CD4-positive, alpha-beta T cell treated with Interleukin-12 subunit alpha and Interleukin-12 subunit beta, for 1 hour (primary cell): Measurements from ENCODE around the gene ZPR1.
"Not testable (repeated sequence)": the region's sequence is repeated elsewhere in the genome, so short reads cannot be mapped to it uniquely, and the experiment has no call there.

Experiments used
- DNase-seq: peaks from one replicate; pipeline ENCODE4 v3.0.0-alpha.2; 2020

Gene ZPR1

DNA sequence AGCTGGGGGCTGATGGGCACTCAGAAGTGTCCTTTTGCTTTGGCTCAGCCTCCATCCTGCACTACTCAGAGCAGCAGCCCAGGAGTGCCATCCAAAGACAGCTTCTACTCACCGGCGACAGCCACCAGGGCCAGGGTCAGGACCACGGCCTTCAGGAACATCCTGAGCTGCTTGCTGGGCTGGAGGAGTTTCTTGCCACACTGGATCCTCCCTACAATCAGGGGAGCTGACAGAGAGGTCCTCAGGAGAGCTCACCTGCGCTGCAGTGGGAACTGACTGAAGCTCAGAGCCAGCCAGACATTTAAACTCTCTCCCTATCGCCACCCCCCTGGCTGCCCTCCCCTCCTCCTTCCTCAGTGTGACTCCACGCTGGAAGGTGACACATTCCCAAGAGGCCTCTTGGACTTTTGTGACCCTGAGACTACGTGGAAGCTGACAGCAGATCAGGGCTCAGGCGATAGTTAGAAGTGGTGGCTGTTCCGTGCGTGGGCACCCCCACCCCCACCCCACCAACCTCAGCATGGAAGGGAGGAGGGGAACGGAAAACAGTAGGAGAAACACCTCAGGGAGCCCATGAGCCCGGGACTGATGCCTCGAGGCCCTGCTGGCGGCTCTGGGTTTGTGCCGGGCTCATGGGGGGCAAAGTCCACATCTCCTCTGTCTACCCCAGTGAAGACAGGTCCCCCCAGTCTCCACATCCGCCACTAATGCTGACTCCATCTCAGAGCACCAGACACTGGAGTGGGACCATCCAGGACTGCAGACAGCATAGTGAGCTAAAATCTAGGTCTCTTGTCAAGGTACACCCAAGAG lies 35.4 kb upstream of the ZPR1 start, which contains the start of gene APOA4:
TSS of gene APOA4 (minus strand) at position 274 of the 813 bp plus-strand sequence. CDS start at position 161, 113 bp downstream.
- no peak for DNase-seq

DNA sequence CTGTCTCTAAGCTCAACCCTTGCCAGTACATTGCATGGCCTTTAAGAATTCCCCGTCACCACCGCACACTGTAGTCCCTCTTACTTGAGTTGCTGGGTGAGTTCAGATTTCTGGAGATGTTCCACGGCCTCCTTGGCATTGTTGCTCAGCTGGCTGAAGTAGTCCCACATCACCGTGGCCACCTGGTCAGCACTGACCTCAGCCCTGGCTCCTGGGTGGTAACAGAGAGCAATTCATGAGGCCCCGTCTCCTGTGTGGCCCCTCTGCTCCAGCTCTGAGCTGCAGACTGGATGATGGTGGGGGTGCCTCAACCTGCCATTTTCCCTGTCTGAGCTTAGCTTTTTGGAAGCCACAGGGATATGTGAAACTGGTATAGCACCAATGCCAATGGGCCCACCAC lies 34.8 kb upstream of the ZPR1 start:
- no peak for DNase-seq

DNA sequence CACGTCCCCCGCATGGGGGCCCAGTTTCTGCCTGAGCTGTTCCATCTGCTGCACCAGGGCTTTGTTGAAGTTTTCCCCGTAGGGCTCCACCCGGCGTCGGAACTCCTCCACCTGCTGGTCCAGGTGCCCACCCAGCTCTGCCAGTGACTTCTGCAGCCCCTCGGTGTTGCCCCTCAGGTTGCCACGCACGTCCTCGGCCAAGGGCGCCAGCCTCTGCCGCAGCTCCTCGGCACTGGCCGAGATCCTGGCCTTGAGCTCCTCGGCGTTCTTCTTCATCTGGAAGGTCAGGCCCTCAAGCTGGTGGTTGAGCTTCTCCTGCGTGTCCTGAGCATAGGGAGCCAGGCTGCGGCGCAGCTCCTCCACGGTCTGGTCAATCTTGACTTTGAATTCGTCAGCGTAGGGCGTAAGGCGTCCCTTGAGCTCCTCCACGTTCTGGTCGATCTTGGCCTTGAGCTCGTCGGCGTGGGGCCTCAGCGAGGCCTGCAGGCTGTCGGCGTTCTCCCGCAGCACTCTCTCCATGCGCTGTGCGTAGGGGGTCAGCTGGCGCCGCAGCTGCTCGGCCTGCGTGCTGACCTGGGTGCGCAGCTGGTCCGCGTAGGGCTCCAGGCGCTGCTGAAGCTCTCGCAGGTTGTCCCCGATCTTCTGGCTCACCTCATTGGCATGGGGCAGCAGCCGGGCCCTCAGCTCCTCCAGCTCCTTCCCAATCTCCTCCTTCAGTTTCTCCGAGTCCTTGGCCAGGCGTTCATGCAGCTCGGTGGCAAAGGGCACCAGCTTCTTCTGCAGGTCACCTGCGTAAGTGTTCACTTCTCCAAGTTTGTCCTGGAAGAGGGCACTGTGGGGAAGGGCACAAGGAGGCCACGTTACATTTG lies 33.5 kb upstream of the ZPR1 start:
- no peak for DNase-seq

DNA sequence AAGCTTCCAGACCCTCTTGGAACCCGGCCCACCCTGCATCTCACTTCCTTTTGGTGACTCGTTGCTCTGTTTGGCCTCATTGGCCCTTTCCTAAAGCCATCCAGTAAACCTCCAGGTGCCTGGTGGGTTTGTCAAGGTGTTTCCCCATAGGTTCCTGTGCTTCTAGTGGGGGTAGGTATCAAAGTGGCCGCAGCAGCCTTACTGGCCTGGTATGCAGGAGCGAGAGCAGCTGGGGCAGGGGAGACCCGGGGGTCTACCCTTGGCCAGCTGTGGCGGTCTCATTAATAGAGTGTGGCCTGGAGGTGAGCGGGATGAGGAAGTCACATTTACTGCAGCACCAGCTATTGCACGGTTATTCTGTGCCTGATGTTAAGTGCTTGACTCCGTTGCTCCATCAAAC lies 31.2 kb upstream of the ZPR1 start:
- no peak for DNase-seq

DNA sequence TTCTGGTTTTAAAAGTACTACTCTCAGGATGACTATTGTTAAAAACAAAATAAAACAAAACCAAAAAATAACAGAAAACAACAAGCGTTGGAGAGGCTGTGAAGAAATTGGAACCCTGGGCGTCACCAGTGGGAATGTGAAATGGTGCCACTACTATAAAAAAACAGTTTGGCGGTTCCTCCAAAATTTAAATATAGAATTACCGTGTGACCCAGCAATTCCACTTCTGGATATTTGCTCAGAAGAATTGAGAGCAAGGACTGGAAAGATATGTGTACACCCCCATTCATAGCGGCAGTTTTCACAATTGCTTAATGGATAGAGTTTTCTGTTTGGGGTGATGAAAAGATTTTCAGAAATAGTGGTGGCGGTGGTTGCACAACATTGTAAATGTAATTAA lies 26.7 kb upstream of the ZPR1 start:
- DNase-seq = no peak

DNA sequence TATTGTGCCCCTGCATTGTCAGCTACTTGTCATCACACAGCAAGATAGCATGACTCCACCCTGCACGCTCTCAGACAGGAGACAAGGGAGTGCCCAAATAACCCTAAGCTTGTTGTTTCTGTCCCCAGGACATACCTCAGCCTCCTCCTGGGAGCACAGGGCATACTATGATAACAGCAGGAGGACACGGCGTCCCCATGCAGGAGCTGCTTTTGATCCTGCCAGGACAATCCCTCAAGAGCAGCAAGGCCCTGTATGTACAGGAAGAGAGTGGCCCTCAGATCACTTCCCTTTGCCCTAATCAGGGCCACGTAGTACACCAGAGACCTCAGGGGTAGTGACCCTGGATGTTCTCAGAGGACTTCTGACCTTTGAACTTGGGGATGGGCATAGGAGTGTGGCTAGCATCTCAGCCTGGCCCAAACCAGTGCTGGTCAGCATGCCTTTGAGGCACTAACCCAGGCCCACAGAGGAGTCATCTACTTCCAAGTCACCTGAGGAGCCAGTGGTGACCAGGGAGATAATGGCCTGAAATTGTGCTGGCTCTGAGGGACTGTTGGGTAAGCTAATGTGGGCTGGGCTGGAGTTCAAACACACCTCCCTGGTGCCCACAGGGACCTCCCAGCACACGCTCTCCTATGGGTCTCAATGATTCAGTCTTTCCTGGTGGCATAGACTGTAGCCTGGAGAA lies 26.1 kb upstream of the ZPR1 start:
- DNase-seq = no peak

DNA sequence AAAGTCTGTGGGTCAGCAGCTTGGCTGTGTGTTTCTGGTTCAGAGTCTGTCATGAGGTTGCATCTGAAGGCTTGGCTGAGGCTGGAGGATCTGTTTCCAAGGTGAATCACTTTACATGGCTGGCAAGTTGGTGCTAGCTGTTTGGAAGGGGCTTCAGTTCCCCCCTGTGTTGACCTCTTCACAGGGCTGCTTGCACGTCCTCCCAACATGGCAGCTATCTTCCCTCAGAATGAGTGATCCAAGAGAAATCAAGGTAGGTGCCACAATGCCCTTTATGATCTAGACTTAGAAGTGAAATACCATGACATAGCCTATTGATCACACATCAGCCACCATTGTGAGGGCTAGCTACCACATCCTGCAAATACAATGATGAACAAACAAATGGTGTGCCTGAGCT lies 25.3 kb upstream of the ZPR1 start:
- no peak for DNase-seq

DNA sequence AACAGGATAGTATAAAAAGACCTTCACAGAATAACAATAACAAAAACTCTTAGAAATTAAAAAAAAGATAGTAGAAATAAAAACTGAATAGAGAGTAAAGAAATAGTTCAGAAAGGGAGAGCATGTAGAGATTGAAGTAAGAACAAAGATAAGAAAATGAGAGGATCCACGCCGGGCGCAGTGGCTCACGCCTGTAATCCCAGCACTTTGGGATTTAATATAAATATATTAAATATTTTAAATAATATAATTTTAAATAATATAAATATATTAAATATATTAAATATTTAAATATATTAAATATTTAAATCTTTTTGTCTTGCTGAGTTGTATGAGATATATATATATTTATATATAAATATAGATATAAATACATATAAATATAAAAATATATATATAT lies 24.3 kb upstream of the ZPR1 start:
- no peak for DNase-seq

DNA sequence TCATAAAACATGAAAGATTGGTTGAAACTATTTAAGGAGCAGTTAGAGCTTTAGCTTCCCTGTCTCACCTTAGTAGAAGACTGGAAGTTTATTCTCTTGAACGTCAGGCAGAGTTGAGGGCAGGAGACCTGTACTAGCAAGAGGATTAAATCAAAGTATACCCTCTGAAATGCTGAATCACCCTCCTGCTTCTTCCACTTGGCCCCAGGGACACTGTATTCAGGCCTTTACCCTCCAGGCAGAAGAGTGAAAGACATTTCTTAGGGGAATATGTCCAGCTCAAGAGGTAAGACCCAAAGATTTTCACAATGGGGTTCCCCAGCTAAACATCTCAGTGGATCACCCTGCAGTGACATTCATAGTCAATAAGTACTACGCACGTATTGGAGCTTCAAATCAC lies 23.4 kb upstream of the ZPR1 start:
- DNase-seq = no peak

DNA sequence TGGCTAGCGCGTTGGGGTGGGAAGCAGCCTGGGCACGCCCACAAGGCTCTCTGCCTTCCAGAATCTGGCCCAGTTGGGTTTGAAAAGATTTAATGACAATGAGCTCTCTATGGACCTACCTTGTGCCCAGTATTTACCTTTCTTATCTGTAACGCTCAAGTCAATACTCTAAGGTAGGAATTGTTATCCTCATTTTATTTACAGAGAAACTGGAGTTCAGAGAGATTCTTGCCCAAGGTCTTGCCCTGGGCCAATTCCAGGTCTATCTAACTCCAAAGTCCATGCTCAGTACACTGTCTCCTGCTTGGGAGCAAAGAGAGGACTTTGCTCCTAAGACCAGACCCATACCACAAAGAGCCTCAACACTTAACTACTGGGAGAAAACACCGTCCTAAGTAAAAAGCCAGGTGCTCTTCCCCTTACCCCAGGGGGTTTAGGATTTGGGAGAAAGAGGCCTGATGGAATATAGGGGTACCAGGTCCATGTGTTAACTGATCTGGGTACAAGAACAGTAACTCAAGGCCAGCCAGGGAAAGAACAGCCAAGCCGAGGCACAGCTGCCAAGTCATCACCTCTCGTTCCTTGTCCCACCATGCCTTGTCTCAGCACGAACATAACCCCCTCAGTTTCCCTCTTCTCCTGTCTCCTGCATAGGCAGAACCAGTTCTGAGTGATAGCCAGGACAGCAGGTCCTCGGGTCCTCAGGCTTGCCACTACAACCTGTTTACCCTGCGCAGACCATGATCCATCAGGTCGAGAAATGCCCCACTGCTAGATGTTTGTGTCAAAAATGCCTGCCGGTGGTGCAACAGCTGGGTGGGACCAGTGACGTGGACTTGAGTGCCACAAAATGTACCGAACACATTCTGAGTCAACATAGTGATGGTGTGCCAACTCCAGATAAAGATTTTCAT lies 20.7 kb upstream of the ZPR1 start:
- no peak for DNase-seq

DNA sequence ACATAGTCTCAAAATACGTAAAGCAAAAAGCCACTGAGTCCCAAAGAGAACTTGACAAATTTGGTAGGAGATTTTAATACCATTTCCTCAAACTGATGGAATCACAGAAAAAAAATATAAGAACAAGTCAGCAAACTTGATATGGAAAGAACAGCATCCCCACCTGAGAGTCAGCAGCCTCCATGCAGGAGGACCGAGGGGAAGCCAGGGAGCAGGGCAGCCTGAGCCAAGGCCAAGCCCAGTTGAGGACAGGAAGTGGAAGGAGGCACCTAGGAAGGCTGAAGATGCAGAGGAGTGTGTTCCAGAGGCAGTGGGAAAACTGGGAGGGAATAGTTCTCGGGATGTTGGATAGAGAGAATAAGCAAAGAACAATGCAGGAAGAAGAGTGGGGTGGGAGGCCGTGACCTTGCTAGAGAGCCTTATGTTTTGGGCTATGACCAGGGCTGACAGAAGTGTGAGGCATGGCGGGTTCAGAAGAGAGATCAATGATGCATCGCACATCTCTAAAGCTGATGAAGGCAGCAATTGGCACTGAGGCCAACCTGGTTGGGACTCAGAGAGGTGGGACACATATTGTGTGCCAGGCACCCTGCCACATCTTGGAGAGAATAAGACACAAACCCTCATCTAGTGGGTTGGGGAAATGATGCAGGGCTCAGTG lies 19.9 kb upstream of the ZPR1 start:
- no peak for DNase-seq

DNA sequence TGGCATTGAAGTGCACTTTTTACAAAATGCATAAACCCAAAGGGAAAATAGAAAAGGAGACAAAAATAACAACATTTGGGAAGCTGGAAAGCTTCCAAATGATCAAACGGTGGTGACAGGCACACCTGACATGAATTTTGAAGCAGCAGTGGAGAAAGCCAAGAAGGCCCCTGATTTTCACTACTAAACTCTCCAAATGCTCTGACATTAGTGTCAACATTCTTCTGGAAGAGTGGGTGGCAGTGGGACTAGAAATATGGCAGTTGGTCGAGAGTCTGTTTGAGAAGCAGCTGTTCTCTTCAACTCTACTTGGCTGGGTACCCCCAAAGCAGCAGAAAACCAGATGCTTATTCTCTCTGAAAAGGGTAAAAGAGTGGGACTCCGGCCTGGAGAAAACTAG lies 16.2 kb upstream of the ZPR1 start:
- no peak for DNase-seq

DNA sequence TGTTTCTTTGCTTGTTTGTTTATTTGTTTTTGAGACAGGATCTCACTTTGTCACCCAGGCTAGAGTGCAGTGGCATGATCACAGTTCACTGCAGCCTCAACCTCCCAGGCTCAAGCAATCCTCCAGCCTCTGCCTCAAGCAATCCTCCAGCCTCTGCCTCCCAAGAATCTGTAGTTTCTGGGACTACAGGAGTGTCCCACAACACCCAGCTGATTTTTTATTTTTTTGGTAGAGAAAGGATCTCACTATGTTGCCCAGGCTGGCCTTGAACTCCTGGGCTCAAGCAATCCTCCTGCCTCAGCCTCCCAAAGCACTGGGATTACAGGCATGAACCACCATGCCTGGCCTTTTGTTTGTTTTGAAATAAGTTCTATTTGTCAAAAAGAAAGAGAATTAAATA lies 13.8 kb upstream of the ZPR1 start:
- not testable (repeated sequence) for DNase-seq

DNA sequence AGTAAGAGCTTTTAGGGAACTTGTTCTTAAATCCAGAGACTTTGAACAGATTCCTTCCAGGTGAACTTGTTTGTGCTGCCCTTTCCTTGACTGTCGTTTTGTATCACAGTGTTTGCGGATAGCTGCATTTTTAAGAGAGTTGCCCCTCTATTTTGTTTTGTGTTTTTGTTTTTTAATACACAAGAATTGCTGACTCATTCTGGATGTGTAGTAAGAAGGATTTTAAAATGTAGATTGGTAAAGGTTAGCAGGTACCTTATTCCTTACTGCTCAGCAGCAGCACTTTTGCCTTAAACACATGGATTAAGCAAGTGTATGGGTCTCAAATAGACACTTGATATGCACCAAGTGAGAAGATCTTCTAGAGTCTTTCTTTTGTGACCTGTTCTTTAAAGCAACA lies 12.8 kb upstream of the ZPR1 start:
- DNase-seq = no peak

DNA sequence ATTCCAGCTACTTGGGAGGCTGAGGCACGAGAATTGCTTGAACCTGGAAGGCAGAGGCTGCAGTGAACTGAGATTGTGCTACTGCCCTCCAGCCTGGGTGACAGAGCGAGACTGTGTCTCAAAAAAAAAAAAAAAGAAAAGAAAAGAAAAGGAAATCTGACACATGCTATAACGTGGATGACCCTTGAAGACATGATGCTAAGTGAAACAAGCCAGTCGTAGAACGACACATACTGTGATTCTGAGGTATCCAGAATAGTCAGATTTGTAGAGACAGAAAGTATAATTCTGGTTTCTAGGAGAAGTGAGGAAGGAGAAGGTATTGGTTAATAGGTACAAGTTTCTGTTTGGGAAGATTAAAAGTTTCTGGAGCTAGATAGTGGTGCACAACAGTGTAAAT lies 10.5 kb upstream of the ZPR1 start:
- DNase-seq = no peak

DNA sequence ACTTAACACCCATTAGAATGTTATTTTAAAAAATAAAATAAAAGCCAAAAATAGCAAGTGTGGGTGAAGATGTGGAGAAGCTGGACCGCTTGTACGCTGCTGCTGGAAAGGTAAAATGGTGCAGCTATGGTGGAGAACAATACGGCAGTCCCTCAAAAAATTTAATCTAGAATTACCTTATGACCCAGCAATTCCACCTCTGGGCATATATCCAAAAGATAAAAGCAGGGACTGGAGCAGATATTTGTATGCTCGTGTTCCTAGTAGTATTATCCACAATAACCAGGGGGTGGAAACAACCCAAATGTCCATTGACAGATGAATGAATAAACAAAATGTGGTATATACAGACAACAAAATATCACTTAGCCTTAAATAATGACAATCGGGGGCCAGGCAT lies 10.0 kb upstream of the ZPR1 start:
- DNase-seq = no peak

DNA sequence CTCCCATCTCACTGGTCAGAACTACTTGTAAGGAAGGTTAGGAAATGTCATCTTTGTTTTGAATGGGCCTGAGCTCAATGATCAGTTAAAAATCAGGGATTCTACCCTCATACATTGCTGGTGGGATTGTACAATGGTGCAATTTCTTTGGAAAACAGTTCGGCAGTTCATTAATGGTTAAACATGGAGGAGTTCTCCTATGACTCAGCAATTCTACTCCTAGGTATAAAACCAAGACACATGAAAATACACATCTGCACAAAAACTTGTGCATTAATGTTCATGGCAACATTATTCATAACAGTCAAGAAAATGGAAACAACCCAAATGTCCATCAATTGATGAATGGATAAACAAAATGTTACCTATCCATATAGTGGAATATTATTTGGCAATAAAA lies 8.7 kb upstream of the ZPR1 start:
- no peak for DNase-seq

DNA sequence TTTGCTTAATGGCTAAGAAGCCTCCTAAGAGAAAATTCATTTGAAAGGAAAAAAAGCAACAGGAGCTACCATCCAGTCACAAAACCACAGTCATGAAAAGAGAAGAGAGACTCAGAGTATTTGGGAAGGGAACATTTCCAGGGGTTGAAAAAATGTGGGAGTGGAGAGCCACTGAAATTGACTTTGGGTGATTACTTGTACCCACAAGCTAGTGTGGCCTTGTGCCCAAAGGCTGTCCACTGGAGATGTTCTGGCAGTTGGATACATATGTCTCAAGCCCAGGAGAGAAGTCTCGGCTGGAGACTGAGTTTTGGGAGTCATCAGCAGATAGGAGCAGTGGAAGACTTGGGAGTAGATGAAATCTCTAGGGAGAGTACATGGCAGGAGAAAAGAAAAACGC lies 7.0 kb upstream of the ZPR1 start:
- DNase-seq = no peak

DNA sequence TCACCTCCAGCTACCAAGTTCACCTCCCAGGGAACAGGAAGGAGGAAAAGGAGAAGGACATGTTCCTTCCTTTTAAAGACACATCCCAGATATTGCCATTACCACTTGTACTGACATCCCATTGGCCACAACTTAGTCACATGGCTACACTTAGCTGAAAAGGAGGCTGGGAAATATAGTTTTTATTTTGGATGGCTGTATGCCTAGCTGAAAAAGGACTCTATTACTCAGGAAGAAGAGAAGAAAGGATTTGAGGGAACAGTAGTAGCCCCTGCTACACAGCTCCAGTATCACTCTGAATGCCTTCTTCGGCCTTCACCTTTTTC lies 5.9 kb upstream of the ZPR1 start:
- no peak for DNase-seq

DNA sequence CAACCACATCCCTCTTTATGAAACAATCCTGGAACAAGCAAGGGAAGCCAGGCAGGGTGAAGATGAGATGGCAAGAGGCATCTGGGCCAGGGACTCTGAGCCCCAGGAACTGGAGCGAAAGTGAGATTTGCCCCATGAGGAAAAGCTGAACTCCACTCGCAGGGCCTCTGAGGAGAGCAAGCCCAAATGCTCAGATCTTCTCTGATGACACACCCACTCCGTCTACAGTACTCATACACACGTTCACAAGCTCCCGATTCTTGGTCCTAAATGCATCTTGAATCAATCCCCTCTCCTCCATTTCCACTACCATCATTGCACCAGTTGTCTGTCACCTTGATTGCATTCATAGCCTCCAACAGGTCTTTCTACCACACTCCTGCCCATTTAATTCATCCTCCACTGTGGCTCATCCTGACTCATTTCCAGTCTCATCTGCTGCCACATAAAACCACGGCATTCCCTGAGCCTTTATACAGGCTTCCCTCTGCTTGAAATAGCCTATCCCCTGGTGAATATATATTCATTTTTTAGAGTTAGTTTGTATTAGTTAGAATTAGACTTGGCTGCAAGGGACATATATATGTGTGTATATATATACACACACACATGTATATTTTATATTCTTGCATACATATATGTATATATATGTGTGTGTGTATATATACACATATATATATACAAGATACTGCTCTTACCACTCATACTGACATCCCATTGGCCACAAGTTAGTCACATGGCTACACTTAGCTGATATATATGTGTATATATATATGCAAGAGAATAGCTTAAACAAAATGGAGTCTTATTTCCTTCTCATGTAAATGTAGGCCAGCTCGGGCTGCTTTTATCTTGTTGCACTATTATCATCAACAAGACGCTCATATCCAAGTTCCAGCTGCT lies 5.3 kb upstream of the ZPR1 start:
- DNase-seq = no peak
